T-helper 2 cell treated with Interferon-gamma antibody and Interleukin-4, amounts not matched to agents 100 ng/mL and 5 ng/mL, for 36 hours (primary cell): ENCODE results near the gene EVC2. TPM values are rescaled to one million over a fixed set of nuclear protein-coding genes. Genes with fewer than 3 reads are reported as not detected.
"Not testable (repeated sequence)": the region's sequence is repeated elsewhere in the genome, so short reads cannot be mapped to it uniquely, and the experiment has no call there.

Experiments used
- intact Hi-C: fragments of 100-400 bp; cut with micrococcal nuclease; formaldehyde crosslinking; loops from one replicate; pipeline ENCODE4 v1.15.1; 2023
- total RNA-seq: library from RNA; stranded (reverse); gene quantifications from 2 replicates; pipeline ENCODE4 v1.2.3, GENCODE V29; 2022

Gene EVC2
- total RNA-seq, 1 donor from 2014 or later = 0.34 TPM

GRCh38 chr4:5742968-5743367 is 34.6 kb upstream of the EVC2 start:
- intact Hi-C loops = no loop called here

GRCh38 chr4:5742388-5742787 is 34.0 kb upstream of the EVC2 start:
- intact Hi-C loops = no loop called here

- intact Hi-C loops = no loop called here
These were observed 29.7 kb upstream of the EVC2 start for GRCh38 chr4:5738061-5738460.

GRCh38 chr4:5735463-5735862 is 27.1 kb upstream of the EVC2 start:
- intact Hi-C loops = no loop called here

- intact Hi-C loops = no loop called here
These were observed 26.5 kb upstream of the EVC2 start for GRCh38 chr4:5734853-5735252.

GRCh38 chr4:5732158-5732557 is 23.8 kb upstream of the EVC2 start:
- intact Hi-C loops = no loop called here

GRCh38 chr4:5730993-5731990 is 22.9 kb upstream of the EVC2 start:
- intact Hi-C loops = no loop called here

GRCh38 chr4:5730436-5730835 is 22.1 kb upstream of the EVC2 start:
- intact Hi-C loops = no loop called here

GRCh38 chr4:5728412-5728811 is 20.1 kb upstream of the EVC2 start:
- intact Hi-C loops = not testable (repeated sequence)

GRCh38 chr4:5724377-5724776 is 16.0 kb upstream of the EVC2 start:
- intact Hi-C loops = no loop called here

- intact Hi-C loops = no loop called here
These were observed 14.0 kb upstream of the EVC2 start for GRCh38 chr4:5722328-5722727.

GRCh38 chr4:5721923-5722322 is 13.6 kb upstream of the EVC2 start:
- intact Hi-C loops = no loop called here

GRCh38 chr4:5720980-5721379 is 12.6 kb upstream of the EVC2 start:
- intact Hi-C loops = no loop called here

- intact Hi-C loops = no loop called here
These were observed 11.9 kb upstream of the EVC2 start for GRCh38 chr4:5720157-5720850.

GRCh38 chr4:5719350-5720055 is 11.1 kb upstream of the EVC2 start:
- intact Hi-C loops = no loop called here

GRCh38 chr4:5718411-5718810 is 10.1 kb upstream of the EVC2 start:
- intact Hi-C loops = no loop called here

GRCh38 chr4:5717449-5718158 is 9.2 kb upstream of the EVC2 start:
- intact Hi-C loops = no loop called here

- intact Hi-C loops = no loop called here
These were observed 8.0 kb upstream of the EVC2 start for GRCh38 chr4:5716391-5716790.

- intact Hi-C loops = no loop called here
These were observed 7.0 kb upstream of the EVC2 start for GRCh38 chr4:5715357-5715756.

GRCh38 chr4:5713861-5714260 is 5.5 kb upstream of the EVC2 start:
- intact Hi-C loops = no loop called here

- intact Hi-C loops = no loop called here
These were observed 4.6 kb upstream of the EVC2 start for GRCh38 chr4:5712931-5713330.
